HEK293T (cell line): Measurements from ENCODE around the gene NOC2L.

Source experiments
- CTCF ChIA-PET: fragments of 350-600 bp; formaldehyde crosslinking; extraction: SDS; loops from one replicate; lab custom pipeline; 2021; ENCODE audit warnings: antibody characterized with exemption, inconsistent platforms; lab: Yijun Ruan, JAX
- POLR2A ChIA-PET: fragments of 350-600 bp; formaldehyde crosslinking; extraction: SDS; loops from one replicate; lab custom pipeline; 2020; ENCODE audit warnings: antibody characterized with exemption, inconsistent platforms; lab: Yijun Ruan, JAX
- DNase-seq: peaks from one replicate; pipeline ENCODE4 v3.0.0; 2012; ENCODE audit warnings: mixed read lengths; ENCODE audit errors: extremely low spot score
- ARNT ChIP-seq: fragments of 450-650 bp; IDR thresholded peaks from 2 replicates; pipeline ENCODE4 v1.6.1; 2017; ENCODE audit warnings: mild to moderate bottlenecking
- BHLHE40 ChIP-seq: fragments of 450-650 bp; IDR thresholded peaks from 2 replicates; pipeline ENCODE4 v1.6.1; 2016; ENCODE audit warnings: mild to moderate bottlenecking, moderate library complexity, borderline replicate concordance
- CTBP1 ChIP-seq: fragments of 450-650 bp; IDR thresholded peaks from 2 replicates; pipeline ENCODE4 v1.6.1; 2016; ENCODE audit warnings: borderline replicate concordance
- ELF4 ChIP-seq: fragments of 450-650 bp; IDR thresholded peaks from 2 replicates; pipeline ENCODE4 v1.6.1; 2017; ENCODE audit warnings: antibody characterized with exemption
- FOXA1 ChIP-seq: fragments of 450-650 bp; IDR thresholded peaks from 2 replicates; pipeline ENCODE4 v1.6.1; 2016; ENCODE audit warnings: mild to moderate bottlenecking
- FOXK2 ChIP-seq: fragments of 450-650 bp; IDR thresholded peaks from 2 replicates; pipeline ENCODE4 v1.6.1; 2016; ENCODE audit warnings: mild to moderate bottlenecking
- FOXM1 ChIP-seq: fragments of 450-650 bp; IDR thresholded peaks from 2 replicates; pipeline ENCODE4 v1.6.1; 2017; ENCODE audit warnings: mild to moderate bottlenecking, borderline replicate concordance
- HDGF ChIP-seq: fragments of 450-650 bp; IDR thresholded peaks from 2 replicates; pipeline ENCODE4 v1.6.1; 2017; ENCODE audit warnings: antibody characterized with exemption, borderline replicate concordance
- L3MBTL2 ChIP-seq: fragments of 450-650 bp; conservative IDR thresholded peaks from 2 replicates; pipeline ENCODE4 v1.6.1; 2016; ENCODE audit warnings: mild to moderate bottlenecking
- LEF1 ChIP-seq: fragments of 450-650 bp; IDR thresholded peaks from 2 replicates; pipeline ENCODE4 v1.6.1; 2017; ENCODE audit warnings: mild to moderate bottlenecking, borderline replicate concordance
- NFRKB ChIP-seq: fragments of 450-650 bp; IDR thresholded peaks from 2 replicates; pipeline ENCODE4 v1.6.1; 2016; ENCODE audit warnings: mild to moderate bottlenecking, moderate library complexity
- PKNOX1 ChIP-seq: fragments of 450-650 bp; IDR thresholded peaks from 2 replicates; pipeline ENCODE4 v1.6.1; 2016
- SP1 ChIP-seq: fragments of 450-650 bp; IDR thresholded peaks from 2 replicates; pipeline ENCODE4 v1.6.1; 2017
- SUZ12 ChIP-seq: fragments of 450-650 bp; IDR thresholded peaks from 2 replicates; pipeline ENCODE4 v1.6.1; 2016; ENCODE audit warnings: mild to moderate bottlenecking
- TARDBP ChIP-seq: fragments of 450-650 bp; IDR thresholded peaks from 2 replicates; pipeline ENCODE4 v1.6.1; 2016
- ZNF384 ChIP-seq: fragments of 450-650 bp; IDR thresholded peaks from 2 replicates; pipeline ENCODE4 v1.6.1; 2016

Gene NOC2L

GRCh38 chr1:998995-999724 is 40.1 kb upstream of the NOC2L start:
- peak; percentile 37 for DNase-seq
- CTCF ChIA-PET = no interaction called here
- TF ChIP-seq ARNT = no peak
- peak; percentile 89 for TF ChIP-seq LEF1
- POLR2A ChIA-PET = interaction anchor here (0.6 to 2.5 kb wide), 11 partner anchors 9 to 292 kb away, joined by 3 to 14 read pairs (median 4); partner anchors contain the start of genes AGRN and PERM1

- POLR2A ChIA-PET = interaction anchor here (1.0 to 2.5 kb wide), 7 partner anchors 9 to 65 kb away, joined by 3 to 14 read pairs (median 3); partner anchors contain the start of gene PERM1
- DNase-seq = no peak
- CTCF ChIA-PET = no interaction called here
- TF ChIP-seq HDGF (no peak), ARNT (no peak), L3MBTL2 (no peak), FOXK2 (no peak), BHLHE40 (no peak), ZNF384 (no peak), CTBP1 (no peak), LEF1 (no peak), ELF4 (no peak), TARDBP (no peak), NFRKB (no peak), PKNOX1 (no peak), FOXM1 (no peak), SUZ12 (no peak), SP1 (no peak), FOXA1 (no peak)
Measured at GRCh38 chr1:998745-998994, 39.6 kb upstream of the NOC2L start.

GRCh38 chr1:997993-998744 is 39.1 kb upstream of the NOC2L start:
- CTCF ChIA-PET = interaction anchor here (1.5 kb wide), 1 partner anchor 14 kb away, joined by 6 read pairs; no protein-coding TSS in a partner anchor
- TF ChIP-seq ARNT = no peak
- TF ChIP-seq L3MBTL2 = peak; percentile 64
- TF ChIP-seq SUZ12 = no peak
- TF ChIP-seq FOXA1 = no peak

GRCh38 chr1:997713-997992 is 38.6 kb upstream of the NOC2L start:
- ChIA-PET CTCF (interaction anchor here (1.5 kb wide), 1 partner anchor 13 kb away, joined by 6 read pairs; no protein-coding TSS in a partner anchor), POLR2A (interaction anchor here (0.9 to 2.5 kb wide), 10 partner anchors 14 to 82 kb away, joined by 3 to 14 read pairs (median 4); partner anchors contain the start of genes AGRN and PERM1)
- TF ChIP-seq ARNT (no peak), PKNOX1 (no peak), ZNF384 (no peak), HDGF (no peak), FOXA1 (no peak), FOXK2 (no peak), LEF1 (no peak), SUZ12 (no peak), L3MBTL2 (no peak), FOXM1 (no peak), SP1 (no peak), TARDBP (no peak), NFRKB (no peak), CTBP1 (no peak), BHLHE40 (no peak), ELF4 (no peak)
- DNase-seq = no peak

More at GRCh38 chr1:997993-998744, 39.1 kb upstream of the NOC2L start:
- no peak for DNase-seq
- POLR2A ChIA-PET = interaction anchor here (1.0 to 2.5 kb wide), 11 partner anchors 8 to 82 kb away, joined by 3 to 14 read pairs (median 4); partner anchors contain the start of gene PERM1

- ChIA-PET CTCF (interaction anchor here (1.5 kb wide), 1 partner anchor 13 kb away, joined by 6 read pairs; no protein-coding TSS in a partner anchor), POLR2A (interaction anchor here (0.9 to 2.5 kb wide), 8 partner anchors 14 to 83 kb away, joined by 3 to 14 read pairs (median 5); partner anchors contain the start of genes AGRN and PERM1)
- DNase-seq = no peak
- TF ChIP-seq SUZ12 = no peak
- no peak for TF ChIP-seq FOXA1
- TF ChIP-seq NFRKB = no peak
- no peak for TF ChIP-seq ARNT
Measured at GRCh38 chr1:996851-997712, 38.0 kb upstream of the NOC2L start.
